Keratinocyte (primary cell): ENCODE measurements around the gene PRKCZ. TPM values are rescaled to one million over a fixed set of nuclear protein-coding genes. Genes with fewer than 3 reads are reported as not detected.
"Not testable (repeated sequence)": the region's sequence is repeated elsewhere in the genome, so short reads cannot be mapped to it uniquely, and the experiment has no call there.

ENCODE experiments used
- DNase-seq: peaks from one replicate; pipeline ENCODE4 v3.0.0-alpha.2; 2011; ENCODE audit warnings: low read depth, missing footprints, low spot score
- FAIRE-seq: peaks from 2 replicates; lab custom pipeline; 2011; peaks lifted over from hg19 to GRCh38; lab: Jason Lieb, UNC
- H2AFZ ChIP-seq: 2 replicates; pipeline ENCODE4 v1.6.0; 2012; ENCODE audit warnings: low read length, control low read depth, inconsistent platforms; ENCODE audit not compliant: control insufficient read depth
- H3K27ac ChIP-seq: 2 replicates; pipeline ENCODE4 v1.5.1; 2011; ENCODE audit warnings: low read length; ENCODE audit not compliant: control insufficient read depth, insufficient read depth
- H3K27me3 ChIP-seq: 3 replicates; pipeline ENCODE4 v1.6.0; 2011; ENCODE audit warnings: low read length; ENCODE audit not compliant: control insufficient read depth, insufficient read depth; ENCODE audit errors: extremely low read depth
- H3K36me3 ChIP-seq, 2 experiments: 2 replicates in 1 of 2; 3 replicates in 1 of 2; pipeline ENCODE4 v1.5.1; 2011; ENCODE audit warnings: low read length in 2 of 2, mild to moderate bottlenecking in 1 of 2; ENCODE audit not compliant: control insufficient read depth in 2 of 2, insufficient read depth in 2 of 2; ENCODE audit errors: extremely low read depth in 1 of 2
- H3K4me1 ChIP-seq: 3 replicates; pipeline ENCODE4 v1.5.1; 2011; ENCODE audit warnings: low read length; ENCODE audit not compliant: control insufficient read depth, insufficient read depth; ENCODE audit errors: extremely low read depth
- H3K4me2 ChIP-seq: 3 replicates; pipeline ENCODE4 v1.6.0; 2011; ENCODE audit warnings: low read depth, low read length; ENCODE audit not compliant: control insufficient read depth, insufficient read depth; ENCODE audit errors: extremely low read depth
- H3K4me3 ChIP-seq, 3 experiments: fragments of 200-600 bp in 1 of 3; sonication (generic) in 1 of 3; 2 replicates in 2 of 3; 3 replicates in 1 of 3; pipeline ENCODE4 v1.5.1; 2011 to 2016; ENCODE audit warnings: low read length in 3 of 3, mild to moderate bottlenecking in 3 of 3, control low read depth in 2 of 3, inconsistent platforms in 1 of 3, low read depth in 1 of 3, mixed read lengths in 1 of 3, mixed run types in 1 of 3, moderate library complexity in 1 of 3; ENCODE audit not compliant: control insufficient read depth in 2 of 3, insufficient read depth in 2 of 3; ENCODE audit errors: extremely low read depth in 1 of 3
- H3K79me2 ChIP-seq: 2 replicates; pipeline ENCODE4 v1.6.0; 2012; ENCODE audit warnings: low read length; ENCODE audit not compliant: control insufficient read depth, insufficient read depth
- H3K9ac ChIP-seq: 3 replicates; pipeline ENCODE4 v1.6.0; 2011; ENCODE audit warnings: low read length; ENCODE audit not compliant: control insufficient read depth, insufficient read depth; ENCODE audit errors: extremely low read depth
- H3K9me1 ChIP-seq: 3 replicates; pipeline ENCODE4 v1.6.0; 2011; ENCODE audit warnings: low read length; ENCODE audit not compliant: control insufficient read depth, insufficient read depth; ENCODE audit errors: extremely low read depth
- H3K9me3 ChIP-seq: 2 replicates; pipeline ENCODE4 v1.5.1; 2012; ENCODE audit warnings: low read depth, low read length; ENCODE audit not compliant: control insufficient read depth
- H4K20me1 ChIP-seq: 3 replicates; pipeline ENCODE4 v1.6.0; 2011; ENCODE audit warnings: low read length; ENCODE audit not compliant: control insufficient read depth, insufficient read depth; ENCODE audit errors: extremely low read depth
- EZH2 ChIP-seq: IDR thresholded peaks from one replicate; pipeline ENCODE4 v1.6.1; 2012; ENCODE audit warnings: inconsistent platforms, mild to moderate bottlenecking, low read length, moderate library complexity
- dilution Hi-C: fragments of 300-500 bp; cut with MboI; formaldehyde crosslinking; loops from one replicate; pipeline ENCODE4 v1.7.0; 2020; ENCODE audit warnings: low sequenced_read_pairs; ENCODE audit not compliant: extremely low pct_ligation_motif_present
- polyA plus RNA-seq, 5 experiments: library from polyadenylated mRNA; depleted of rRNA in 3 of 5; stranded (reverse) in 3 of 5; stranded (forward) in 1 of 5; unstranded in 1 of 5; fragments of >200 nt; gene quantifications; 1 replicate in 1 of 5; 2 replicates in 3 of 5; 3 replicates in 1 of 5; pipeline versions ENCODE4 v1.2.1 to v1.2.3, GENCODE V29; 2011 to 2012; ENCODE audit warnings: missing spikeins in 2 of 5, low read depth in 1 of 5, low replicate concordance in 1 of 5
- TF ChIP-seq, protein P1 (sequence below), 3 experiments: IDR thresholded peaks in 1 of 3; conservative IDR thresholded peaks in 1 of 3; optimal IDR thresholded peaks in 1 of 3; 2 replicates in 2 of 3; 3 replicates in 1 of 3; pipeline versions ENCODE3 to v1.5.1; 2011; ENCODE audit warnings: low read length in 3 of 3, mild to moderate bottlenecking in 3 of 3, moderate library complexity in 2 of 3, control low read depth in 1 of 3, inconsistent platforms in 1 of 3; ENCODE audit not compliant: insufficient read depth in 2 of 3; ENCODE audit errors: extremely low read depth in 1 of 3

Gene PRKCZ
- polyA plus RNA-seq, 1 donor (not counting 4 experiments of a cell fraction or from before 2014, with no cell fraction given), result 36.3 TPM

GRCh38 chr1:2119886-2120285 is 69.7 kb downstream of the PRKCZ start:
- TF ChIP-seq, protein P1, sequence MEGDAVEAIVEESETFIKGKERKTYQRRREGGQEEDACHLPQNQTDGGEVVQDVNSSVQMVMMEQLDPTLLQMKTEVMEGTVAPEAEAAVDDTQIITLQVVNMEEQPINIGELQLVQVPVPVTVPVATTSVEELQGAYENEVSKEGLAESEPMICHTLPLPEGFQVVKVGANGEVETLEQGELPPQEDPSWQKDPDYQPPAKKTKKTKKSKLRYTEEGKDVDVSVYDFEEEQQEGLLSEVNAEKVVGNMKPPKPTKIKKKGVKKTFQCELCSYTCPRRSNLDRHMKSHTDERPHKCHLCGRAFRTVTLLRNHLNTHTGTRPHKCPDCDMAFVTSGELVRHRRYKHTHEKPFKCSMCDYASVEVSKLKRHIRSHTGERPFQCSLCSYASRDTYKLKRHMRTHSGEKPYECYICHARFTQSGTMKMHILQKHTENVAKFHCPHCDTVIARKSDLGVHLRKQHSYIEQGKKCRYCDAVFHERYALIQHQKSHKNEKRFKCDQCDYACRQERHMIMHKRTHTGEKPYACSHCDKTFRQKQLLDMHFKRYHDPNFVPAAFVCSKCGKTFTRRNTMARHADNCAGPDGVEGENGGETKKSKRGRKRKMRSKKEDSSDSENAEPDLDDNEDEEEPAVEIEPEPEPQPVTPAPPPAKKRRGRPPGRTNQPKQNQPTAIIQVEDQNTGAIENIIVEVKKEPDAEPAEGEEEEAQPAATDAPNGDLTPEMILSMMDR (optimal IDR thresholded peaks at IDR 0.05 in 1 of 3, IDR thresholded peaks at IDR 0.05 in 1 of 3, conservative IDR thresholded peaks at IDR 0.05 in 1 of 3; ENCODE audit: extremely low read depth in 1 of 3, insufficient read depth in 2 of 3, low read length in 3 of 3), result no peak
- TF ChIP-seq EZH2, result no peak
- Histone ChIP-seq H3K9me3 (peaks cover 2% of the 10 kb centered on the region), H3K4me2 (no peak overlapping the region), H3K4me3 (no peak overlapping the region), H3K79me2 (peaks cover 10% of the 10 kb centered on the region), H3K9ac (no peak overlapping the region), H4K20me1 (no peaks in the 10 kb centered on the region), H3K27ac (no peak overlapping the region), H2AFZ (no peak overlapping the region), H3K36me3 (peaks cover 0 to 1% of the 10 kb centered on the region in 2 experiments), H3K4me1 (no peaks in the 10 kb centered on the region), H3K9me1 (no peaks in the 10 kb centered on the region), H3K27me3 (no peaks in the 10 kb centered on the region)
- no peak for DNase-seq
- FAIRE-seq, result no peak
- dilution Hi-C loops, result no loop called here

DNA sequence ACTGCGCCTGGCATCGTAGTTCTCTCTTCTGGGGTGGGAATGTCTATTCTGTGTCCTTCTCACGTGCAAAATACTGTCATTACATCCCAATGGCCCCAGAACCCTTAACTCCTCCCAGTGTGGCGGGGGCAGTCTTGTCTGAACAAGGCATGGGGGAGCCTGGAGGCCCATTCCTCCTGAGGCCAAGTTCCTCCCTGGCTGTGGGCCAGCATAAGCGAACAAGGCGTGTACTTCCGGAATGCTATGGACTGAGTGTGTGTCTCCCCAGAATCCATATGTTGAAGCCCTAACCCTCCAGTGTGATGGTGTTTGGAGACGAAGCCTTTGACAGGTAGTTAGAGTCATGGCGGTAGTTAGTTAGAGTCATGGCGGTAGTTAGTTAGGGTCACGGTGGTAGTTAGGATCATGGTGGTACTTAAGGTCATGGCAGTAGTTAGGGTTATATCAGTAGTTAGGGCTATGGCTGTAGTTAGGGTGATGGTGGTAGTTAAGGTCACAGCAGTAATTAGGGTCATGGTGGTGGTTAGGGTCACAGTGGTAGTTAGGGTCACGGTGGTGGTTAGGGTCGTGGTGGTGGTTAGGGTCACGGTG is 71.0 kb downstream of the PRKCZ start:
- no peak overlapping the region for H3K4me3 ChIP-seq
- no peaks in the 10 kb centered on the region for H3K4me1 ChIP-seq
- DNase-seq, result no peak
- peaks cover 10% of the 10 kb centered on the region for H3K79me2 ChIP-seq
- H3K27me3 ChIP-seq, result no peaks in the 10 kb centered on the region
- no peak overlapping the region for H3K27ac ChIP-seq
- no peaks in the 10 kb centered on the region for H4K20me1 ChIP-seq
- TF ChIP-seq EZH2, result no peak
- TF ChIP-seq, protein P1 (optimal IDR thresholded peaks at IDR 0.05 in 1 of 3, IDR thresholded peaks at IDR 0.05 in 1 of 3, conservative IDR thresholded peaks at IDR 0.05 in 1 of 3; ENCODE audit: extremely low read depth in 1 of 3, insufficient read depth in 2 of 3, low read length in 3 of 3), result no peak
- no peak overlapping the region for H3K4me2 ChIP-seq
- FAIRE-seq, result no peak
- H2AFZ ChIP-seq, result no peak overlapping the region
- dilution Hi-C loops, result no loop called here
- H3K36me3 ChIP-seq, result peaks cover 0 to 1% of the 10 kb centered on the region in 2 experiments
- no peaks in the 10 kb centered on the region for H3K9me1 ChIP-seq
- peaks cover 2% of the 10 kb centered on the region for H3K9me3 ChIP-seq
- no peak overlapping the region for H3K9ac ChIP-seq

DNA sequence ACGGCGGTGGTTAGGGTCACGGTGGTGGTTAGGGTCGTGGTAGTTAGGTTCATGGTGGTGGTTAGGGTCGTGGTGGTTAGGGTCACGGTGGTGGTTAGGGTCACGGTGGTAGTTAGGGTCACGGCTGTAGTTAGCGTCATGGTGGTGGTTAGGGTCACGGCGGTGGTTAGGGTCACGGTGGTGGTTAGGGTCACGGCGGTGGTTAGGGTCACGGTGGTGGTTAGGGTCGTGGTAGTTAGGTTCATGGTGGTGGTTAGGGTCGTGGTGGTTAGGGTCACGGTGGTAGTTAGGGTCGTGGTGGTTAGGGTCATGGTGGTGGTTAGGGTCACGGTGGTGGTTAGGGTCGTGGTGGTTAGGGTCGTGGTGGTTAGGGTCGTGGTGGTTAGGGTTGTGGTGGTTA is 71.6 kb downstream of the PRKCZ start:
- H3K4me1 ChIP-seq, H4K20me1 ChIP-seq, H3K9ac ChIP-seq, FAIRE-seq, H3K4me2 ChIP-seq, DNase-seq, H2AFZ ChIP-seq, H3K9me3 ChIP-seq, dilution Hi-C loops, H3K9me1 ChIP-seq, H3K27me3 ChIP-seq, H3K4me3 ChIP-seq, H3K27ac ChIP-seq, H3K36me3 ChIP-seq: not testable (repeated sequence)
- peaks cover 10% of the 10 kb centered on the region for H3K79me2 ChIP-seq
